Right renal pelvis (tissue), 4 donors: ENCODE measurements around the gene SKIC8. TPM values are rescaled to one million over a fixed set of nuclear protein-coding genes. Genes with fewer than 3 reads are reported as not detected.

ENCODE experiments used
- DNase-seq, 4 donors: peaks; one replicate each; pipeline ENCODE4 v3.0.0-alpha.2; 2013; ENCODE audit warnings: low read depth in 4 of 4, low spot score in 3 of 4, missing footprints in 1 of 4
- polyA plus RNA-seq, 4 donors: library from polyadenylated mRNA; unstranded; fragments of 120-200 nt; gene quantifications; one replicate each; pipeline ENCODE4 v1.2.1, GENCODE V29; 2013; ENCODE audit not compliant: insufficient read length in 4 of 4

SKIC8 gene
- polyA plus RNA-seq, 4 donors = 97.3 to 105 (median 99.3) TPM

DNA sequence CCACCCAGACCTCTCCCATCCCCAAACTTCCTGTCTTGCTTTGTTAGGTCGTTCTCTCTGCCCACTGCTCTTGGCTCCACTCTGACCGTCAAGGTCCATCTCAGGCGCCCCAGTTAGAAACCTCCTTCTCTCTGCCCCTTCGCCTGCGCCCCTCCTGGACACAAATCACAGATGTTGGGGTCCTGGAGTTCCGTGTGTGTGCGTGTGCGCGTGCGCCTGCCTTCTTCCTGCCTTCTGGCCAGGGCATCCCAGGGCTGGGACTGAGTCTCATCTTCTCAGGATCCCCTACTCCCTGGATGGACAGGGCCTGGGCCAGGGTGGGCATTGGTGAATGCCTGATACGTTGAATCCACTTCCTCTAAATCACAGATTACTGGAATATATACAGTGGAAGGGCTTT is 65.9 kb downstream of the SKIC8 start:
- no peak for DNase-seq

Other genes with a start within 250 kb of the SKIC8 start
- 10 to 100 TPM; 29.0 to 32.1 (median 30.5) TPM for gene TBC1D2B, start 221.9 kb downstream of the SKIC8 start, polyA plus RNA-seq
- under 1 TPM; 0.30 to 0.65 (median 0.50) TPM for gene SH2D7, start 207.0 kb downstream of the SKIC8 start, polyA plus RNA-seq
- gene CIB2, start 168.2 kb downstream of the SKIC8 start, polyA plus RNA-seq = 10 to 100 TPM; 25.7 to 39.1 (median 30.3) TPM
- gene IDH3A, start 150.2 kb downstream of the SKIC8 start, polyA plus RNA-seq = 10 to 100 TPM; 50.9 to 62.7 (median 53.7) TPM
- under 1 TPM; 0.55 to 0.96 (median 0.80) TPM for gene ACSBG1, start 65.0 kb downstream of the SKIC8 start, polyA plus RNA-seq
- 10 to 100 TPM; 21.2 to 26.5 (median 23.7) TPM for gene DNAJA4, start 35.0 kb downstream of the SKIC8 start, polyA plus RNA-seq
- gene CRABP1, start 40.7 kb upstream of the SKIC8 start, polyA plus RNA-seq = 10 to 100 TPM; 57.5 to 72.9 (median 60.6) TPM
- gene IREB2, start 138.6 kb upstream of the SKIC8 start, polyA plus RNA-seq = 10 to 100 TPM; 57.4 to 70.6 (median 67.6) TPM
- 10 to 100 TPM in 1 of 4 donors, 1 to 10 TPM in 3; 7.0 to 10.3 (median 7.8) TPM for gene HYKK, start 208.0 kb upstream of the SKIC8 start, polyA plus RNA-seq
- gene PSMA4, start 240.8 kb upstream of the SKIC8 start, polyA plus RNA-seq = 100 to 1,000 TPM; 263 to 294 (median 288) TPM